Prostate gland (tissue), 2 donors: Measurements from ENCODE around the gene MMP25. TPM values are rescaled to one million over a fixed set of nuclear protein-coding genes. Genes with fewer than 3 reads are reported as not detected.
A peak's percentile ranks its signal among the peaks of the same experiment; 100 is the strongest.

Experiments
- DNase-seq: peaks from one replicate; pipeline ENCODE4 v3.0.0-alpha.2; 2019; ENCODE audit warnings: low spot score
- H3K27ac ChIP-seq, 2 donors: fragments of 200-600 bp; sonication (generic); 2 replicates each; pipeline ENCODE4 v1.5.1; 2017 to 2019
- H3K27me3 ChIP-seq: fragments of 200-600 bp; sonication (generic); replicated peaks from 2 replicates; pipeline ENCODE4 v1.5.1; 2019; ENCODE audit not compliant: insufficient read depth
- H3K36me3 ChIP-seq, 2 donors: fragments of 200-600 bp; sonication (generic); 1 replicate in 1 of 2; 2 replicates in 1 of 2; pipeline versions ENCODE4 v1.5.1 to v1.8.1; 2017 to 2019
- H3K4me1 ChIP-seq: fragments of 200-600 bp; sonication (generic); replicated peaks from 2 replicates; pipeline ENCODE4 v1.5.1; 2019
- H3K4me3 ChIP-seq, 2 donors: fragments of 200-600 bp; sonication (generic); 2 replicates each; pipeline ENCODE4 v1.5.1; 2017 to 2019
- H3K9me3 ChIP-seq: fragments of 200-600 bp; sonication (generic); 2 replicates; pipeline ENCODE4 v1.5.1; 2017
- POLR2A ChIP-seq: fragments of 450-650 bp; IDR thresholded peaks from one replicate; pipeline ENCODE4 v1.6.1; 2016; ENCODE audit warnings: antibody characterized with exemption, mild to moderate bottlenecking
- POLR2AphosphoS5 ChIP-seq: sonication (generic); formaldehyde crosslinking; IDR thresholded peaks from one replicate; pipeline ENCODE4 v1.6.1; 2017; ENCODE audit warnings: antibody characterized with exemption
- WGBS: methylation state at CpG from one replicate; pipeline ENCODE4 v1.1.5; 2018; 5-methylcytosine and 5-hydroxymethylcytosine counted together
- intact Hi-C: fragments of 100-400 bp; cut with DNase I; formaldehyde crosslinking; loops from one replicate; pipeline ENCODE4 v1.14.2; 2022
- total RNA-seq, 2 donors: library from RNA; depleted of rRNA; stranded (reverse); fragments of >200 nt; gene quantifications; one replicate each; pipeline ENCODE4 v1.1.0, GENCODE V29; 2016
- TF ChIP-seq, protein P1 (sequence below), 4 experiments: fragments of 200-600 bp in 2 of 4; fragments of 450-650 bp in 2 of 4; sonication (generic) in 2 of 4; IDR thresholded peaks; 1 replicate in 3 of 4; 2 replicates in 1 of 4; pipeline ENCODE4 v1.5.1; 2016 to 2019; ENCODE audit warnings: antibody characterized with exemption in 4 of 4, mild to moderate bottlenecking in 2 of 4, moderate library complexity in 2 of 4

The MMP25 gene
- total RNA-seq, 2 donors from 2014 or later: 0.74 to 1.4 TPM

DNA sequence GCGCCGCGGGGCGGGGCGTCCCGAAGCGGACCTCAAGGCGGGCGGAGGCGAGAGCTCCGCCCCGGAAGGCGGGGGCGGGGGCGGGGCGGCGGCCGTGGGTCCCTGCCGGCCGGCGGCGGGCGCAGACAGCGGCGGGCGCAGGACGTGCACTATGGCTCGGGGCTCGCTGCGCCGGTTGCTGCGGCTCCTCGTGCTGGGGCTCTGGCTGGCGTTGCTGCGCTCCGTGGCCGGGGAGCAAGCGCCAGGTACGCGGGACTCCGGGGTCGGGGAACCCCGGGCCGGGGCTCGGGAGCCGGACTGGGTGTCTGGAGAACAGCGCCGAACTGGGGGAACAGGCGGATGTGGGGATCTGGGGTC lies 26.1 kb upstream of the MMP25 start, which contains the start of gene TNFRSF12A:
Gene TNFRSF12A (plus strand): TSS at position 122 of the 357 bp plus-strand sequence. CDS start 30 bp downstream, at position 152.
- Histone ChIP-seq H3K27me3 (no peaks in the 10 kb centered on the region), H3K4me1 (peaks cover 21% of the 10 kb centered on the region), H3K4me3 (peak within 1 kb of the TSS; percentile 48 to 54), H3K9me3 (no peaks in the 10 kb centered on the region), H3K36me3 (no peaks in the 10 kb centered on the region), H3K27ac (peak within 1 kb of the TSS; percentile 89 to 94)
- TF ChIP-seq POLR2A (peak; percentile 87), POLR2AphosphoS5 (no peak)
- TF ChIP-seq, protein P1, sequence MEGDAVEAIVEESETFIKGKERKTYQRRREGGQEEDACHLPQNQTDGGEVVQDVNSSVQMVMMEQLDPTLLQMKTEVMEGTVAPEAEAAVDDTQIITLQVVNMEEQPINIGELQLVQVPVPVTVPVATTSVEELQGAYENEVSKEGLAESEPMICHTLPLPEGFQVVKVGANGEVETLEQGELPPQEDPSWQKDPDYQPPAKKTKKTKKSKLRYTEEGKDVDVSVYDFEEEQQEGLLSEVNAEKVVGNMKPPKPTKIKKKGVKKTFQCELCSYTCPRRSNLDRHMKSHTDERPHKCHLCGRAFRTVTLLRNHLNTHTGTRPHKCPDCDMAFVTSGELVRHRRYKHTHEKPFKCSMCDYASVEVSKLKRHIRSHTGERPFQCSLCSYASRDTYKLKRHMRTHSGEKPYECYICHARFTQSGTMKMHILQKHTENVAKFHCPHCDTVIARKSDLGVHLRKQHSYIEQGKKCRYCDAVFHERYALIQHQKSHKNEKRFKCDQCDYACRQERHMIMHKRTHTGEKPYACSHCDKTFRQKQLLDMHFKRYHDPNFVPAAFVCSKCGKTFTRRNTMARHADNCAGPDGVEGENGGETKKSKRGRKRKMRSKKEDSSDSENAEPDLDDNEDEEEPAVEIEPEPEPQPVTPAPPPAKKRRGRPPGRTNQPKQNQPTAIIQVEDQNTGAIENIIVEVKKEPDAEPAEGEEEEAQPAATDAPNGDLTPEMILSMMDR (IDR thresholded peaks at IDR 0.05): peak in 2 of 4 experiments; percentile 25 to 39
- peak; percentile 63 for DNase-seq
- intact Hi-C loops: no loop called here
- under 1% methylated on average over 38 of the region's 49 CpGs for WGBS

DNA sequence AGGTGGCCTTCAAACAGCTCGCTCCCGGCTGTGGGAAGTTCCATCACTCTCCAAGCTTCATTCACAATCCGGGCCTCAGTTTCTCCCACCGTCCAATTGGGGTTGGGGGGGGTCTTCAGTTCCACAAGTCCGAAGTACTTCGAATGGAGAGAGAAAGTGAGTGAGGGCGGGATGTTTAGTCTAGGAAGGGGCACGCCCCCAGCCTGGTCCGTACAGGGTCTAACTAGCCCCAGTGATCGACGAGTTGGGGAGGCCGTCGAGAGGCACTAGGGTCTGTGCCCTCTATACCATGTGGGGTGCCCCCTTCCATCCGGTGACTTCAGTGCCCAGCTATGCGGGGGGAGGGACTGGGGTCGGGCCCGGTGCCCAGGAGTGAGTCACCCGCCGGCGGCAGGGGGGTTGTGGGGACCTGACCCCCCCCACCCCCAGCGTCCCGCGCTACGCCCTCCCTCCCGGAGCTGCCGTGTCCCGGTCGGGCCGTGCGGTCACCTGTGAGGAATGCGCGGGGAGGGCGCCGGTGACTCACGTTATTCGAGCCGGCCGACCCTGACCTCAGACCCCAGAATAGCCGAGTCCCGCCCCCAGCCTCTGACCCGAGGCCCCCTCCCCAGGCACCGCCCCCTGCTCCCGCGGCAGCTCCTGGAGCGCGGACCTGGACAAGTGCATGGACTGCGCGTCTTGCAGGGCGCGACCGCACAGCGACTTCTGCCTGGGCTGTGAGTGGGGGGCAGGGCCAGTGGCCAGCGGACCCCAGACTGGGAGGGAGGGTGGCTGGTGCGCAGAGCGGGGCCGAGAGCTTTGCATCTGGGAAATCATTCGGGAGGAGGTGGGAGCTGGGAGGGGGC lies 25.5 kb upstream of the MMP25 start:
- Histone ChIP-seq H3K4me1 (peaks cover 21% of the 10 kb centered on the region), H3K27ac (peak overlapping the region; percentile 89 to 94), H3K9me3 (no peaks in the 10 kb centered on the region), H3K27me3 (no peaks in the 10 kb centered on the region), H3K36me3 (no peaks in the 10 kb centered on the region), H3K4me3 (peak overlapping the region; percentile 48 to 54)
- TF ChIP-seq, protein P1 (IDR thresholded peaks at IDR 0.05): no peak
- peak; percentile 82 for TF ChIP-seq POLR2AphosphoS5
- 1% methylated on average over 51 of the region's 57 CpGs for WGBS
- peak; percentile 73 for DNase-seq
- intact Hi-C loops: no loop called here

DNA sequence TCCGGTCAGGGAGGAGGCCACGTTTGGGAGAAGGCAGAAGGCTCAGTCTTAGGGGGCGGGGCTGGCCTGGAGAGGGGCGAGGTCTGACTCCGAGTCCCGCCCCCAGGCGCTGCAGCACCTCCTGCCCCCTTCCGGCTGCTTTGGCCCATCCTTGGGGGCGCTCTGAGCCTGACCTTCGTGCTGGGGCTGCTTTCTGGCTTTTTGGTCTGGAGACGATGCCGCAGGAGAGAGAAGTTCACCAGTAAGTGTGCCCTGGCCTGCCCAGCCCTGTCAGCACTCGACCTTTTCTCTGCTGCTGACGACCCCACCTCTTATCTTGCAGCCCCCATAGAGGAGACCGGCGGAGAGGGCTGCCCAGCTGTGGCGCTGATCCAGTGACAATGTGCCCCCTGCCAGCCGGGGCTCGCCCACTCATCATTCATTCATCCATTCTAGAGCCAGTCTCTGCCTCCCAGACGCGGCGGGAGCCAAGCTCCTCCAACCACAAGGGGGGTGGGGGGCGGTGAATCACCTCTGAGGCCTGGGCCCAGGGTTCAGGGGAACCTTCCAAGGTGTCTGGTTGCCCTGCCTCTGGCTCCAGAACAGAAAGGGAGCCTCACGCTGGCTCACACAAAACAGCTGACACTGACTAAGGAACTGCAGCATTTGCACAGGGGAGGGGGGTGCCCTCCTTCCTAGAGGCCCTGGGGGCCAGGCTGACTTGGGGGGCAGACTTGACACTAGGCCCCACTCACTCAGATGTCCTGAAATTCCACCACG lies 24.7 kb upstream of the MMP25 start:
- Histone ChIP-seq H3K9me3 (no peaks in the 10 kb centered on the region), H3K27me3 (no peaks in the 10 kb centered on the region), H3K27ac (peak overlapping the region; percentile 89 to 94), H3K4me3 (peak overlapping the region; percentile 48 to 54), H3K4me1 (peaks cover 21% of the 10 kb centered on the region), H3K36me3 (no peaks in the 10 kb centered on the region)
- peak; percentile 57 for DNase-seq
- 7% methylated on average over 25 of the region's 25 CpGs for WGBS
- no peak for TF ChIP-seq POLR2A
- TF ChIP-seq, protein P1 (IDR thresholded peaks at IDR 0.05): peak in 3 of 4 experiments; percentile 20 to 42 (median 41)
- intact Hi-C loops: no loop called here

DNA sequence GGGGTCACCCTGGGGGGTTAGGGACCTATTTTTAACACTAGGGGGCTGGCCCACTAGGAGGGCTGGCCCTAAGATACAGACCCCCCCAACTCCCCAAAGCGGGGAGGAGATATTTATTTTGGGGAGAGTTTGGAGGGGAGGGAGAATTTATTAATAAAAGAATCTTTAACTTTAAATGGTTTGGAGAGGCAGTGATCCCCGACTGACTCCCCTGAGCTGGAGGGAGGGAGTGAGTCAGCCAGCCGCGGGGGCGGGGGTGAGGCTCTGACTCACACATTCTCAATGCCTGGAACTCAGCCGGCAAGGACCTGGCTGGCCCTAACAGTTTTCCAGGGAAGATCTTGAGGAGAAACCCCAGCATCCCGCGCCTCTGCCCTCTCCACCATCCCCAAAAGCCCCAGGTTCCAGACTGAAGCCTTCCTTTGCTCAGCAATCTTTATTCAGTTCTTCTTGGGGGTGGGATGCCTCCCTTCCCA lies 24.1 kb upstream of the MMP25 start:
- TF ChIP-seq POLR2AphosphoS5 (peak; percentile 82), POLR2A (no peak)
- Histone ChIP-seq H3K27ac (peak overlapping the region; percentile 89 to 94), H3K9me3 (no peaks in the 10 kb centered on the region), H3K4me3 (peak overlapping the region; percentile 48 to 54), H3K36me3 (no peaks in the 10 kb centered on the region), H3K4me1 (peaks cover 21% of the 10 kb centered on the region), H3K27me3 (no peaks in the 10 kb centered on the region)
- WGBS: 4% methylated on average over 8 of the region's 8 CpGs
- DNase-seq: peak; percentile 86
- intact Hi-C loops: no loop called here

DNA sequence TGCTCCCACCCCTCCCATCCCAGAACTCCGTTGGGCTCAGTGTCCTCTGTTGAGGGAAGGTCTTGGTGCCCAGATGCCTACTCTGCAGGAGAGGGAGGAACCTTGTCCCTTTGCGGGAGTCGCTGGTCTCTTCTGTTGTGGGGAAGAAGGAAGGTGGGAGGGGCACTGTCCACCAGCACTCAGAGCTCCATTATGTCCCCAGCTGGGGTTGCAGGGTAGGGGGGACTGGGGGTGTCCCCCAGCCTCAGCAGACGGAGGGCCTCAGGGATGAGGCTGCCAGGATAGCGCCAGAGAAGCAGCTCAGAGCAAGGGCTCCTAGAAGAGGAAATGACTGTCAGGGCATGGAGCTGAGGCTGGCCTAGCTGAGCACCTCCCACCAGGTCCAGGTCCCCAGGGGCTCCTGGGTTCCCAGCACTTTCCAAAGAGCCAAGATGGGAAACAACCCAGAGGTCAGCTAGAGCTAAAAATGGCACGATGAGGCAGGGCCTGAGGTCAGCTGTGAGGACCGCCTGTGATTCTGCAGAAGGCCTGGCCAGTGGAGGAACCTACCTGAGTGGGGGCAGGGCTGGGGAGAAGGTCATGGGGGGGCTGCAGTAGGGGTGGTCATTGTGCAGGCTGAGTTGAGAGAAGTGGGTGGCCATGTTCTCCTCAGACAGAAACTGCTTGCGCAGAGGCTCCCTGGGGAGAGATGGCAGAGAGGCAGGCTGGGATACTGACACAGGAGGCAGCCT lies 23.5 kb upstream of the MMP25 start:
- Histone ChIP-seq H3K36me3 (no peaks in the 10 kb centered on the region), H3K4me1 (peaks cover 22% of the 10 kb centered on the region), H3K27me3 (no peaks in the 10 kb centered on the region), H3K27ac (peak overlapping the region; percentile 89 to 94), H3K9me3 (no peaks in the 10 kb centered on the region), H3K4me3 (peak overlapping the region; percentile 38 to 63)
- WGBS: 36% methylated on average over 8 of the region's 8 CpGs
- intact Hi-C loops: no loop called here
- DNase-seq: no peak
- TF ChIP-seq, protein P1 (IDR thresholded peaks at IDR 0.05): no peak
- TF ChIP-seq POLR2A: no peak
- TF ChIP-seq POLR2AphosphoS5: no peak
